Activated naive CD8-positive, alpha-beta T cell treated with anti-CD3 and anti-CD28 coated beads for 36 hours (primary cell): ENCODE data around the gene SLC7A6OS. TPM values are rescaled to one million over a fixed set of nuclear protein-coding genes. Genes with fewer than 3 reads are reported as not detected.
A peak's percentile ranks its signal among the peaks of the same experiment; 100 is the strongest.

ENCODE experiments used
- DNase-seq: peaks from one replicate; pipeline ENCODE4 v3.0.0; 2021
- H3K27ac Mint-ChIP-seq: one replicate; pipeline ENCODE4 v1.8.0; 2022; ENCODE audit warnings: mild to moderate bottlenecking, moderate library complexity, mixed read lengths
- H3K27me3 Mint-ChIP-seq: one replicate; pipeline ENCODE4 v1.8.0; 2022; ENCODE audit warnings: mild to moderate bottlenecking, mixed read lengths
- H3K36me3 Mint-ChIP-seq: one replicate; pipeline ENCODE4 v1.8.0; 2021; ENCODE audit warnings: mild to moderate bottlenecking, mixed read lengths
- H3K4me1 Mint-ChIP-seq: one replicate; pipeline ENCODE4 v1.8.0; 2021; ENCODE audit warnings: mixed read lengths
- H3K4me3 Mint-ChIP-seq: one replicate; pipeline ENCODE4 v1.8.0; 2022; ENCODE audit warnings: mild to moderate bottlenecking, moderate library complexity, mixed read lengths
- H3K9me3 Mint-ChIP-seq: one replicate; pipeline ENCODE4 v1.8.0; 2022; ENCODE audit warnings: mixed read lengths
- total RNA-seq, 2 experiments: library from RNA; stranded (reverse); gene quantifications; one replicate each; pipeline ENCODE4 v1.2.3, GENCODE V29; 2021

SLC7A6OS gene
- total RNA-seq, 2 experiments from 2014 or later = 23.0 to 23.3 TPM

GRCh38 chr16:68282064-68282452, 28.7 kb downstream of the SLC7A6OS start:
- H3K4me3 Mint-ChIP-seq = no peak overlapping the region
- H3K4me1 Mint-ChIP-seq = peaks cover 74% of the 10 kb centered on the region
- peak overlapping the region; percentile 72 for H3K27ac Mint-ChIP-seq
- no peak for DNase-seq
- peaks cover 54% of the 10 kb centered on the region for H3K36me3 Mint-ChIP-seq
- no peaks in the 10 kb centered on the region for H3K27me3 Mint-ChIP-seq
- H3K9me3 Mint-ChIP-seq = peaks cover 1% of the 10 kb centered on the region

GRCh38 chr16:68281368-68282063, 29.2 kb downstream of the SLC7A6OS start:
- peaks cover 69% of the 10 kb centered on the region for H3K4me1 Mint-ChIP-seq
- H3K27me3 Mint-ChIP-seq = no peaks in the 10 kb centered on the region
- H3K36me3 Mint-ChIP-seq = peaks cover 51% of the 10 kb centered on the region
- no peak for DNase-seq
- no peaks in the 10 kb centered on the region for H3K9me3 Mint-ChIP-seq
- H3K27ac Mint-ChIP-seq = peak overlapping the region; percentile 72
- H3K4me3 Mint-ChIP-seq = no peak overlapping the region

GRCh38 chr16:68279726-68280558, 30.8 kb downstream of the SLC7A6OS start:
- H3K4me3 Mint-ChIP-seq = no peak overlapping the region
- H3K9me3 Mint-ChIP-seq = no peaks in the 10 kb centered on the region
- H3K36me3 Mint-ChIP-seq = peaks cover 56% of the 10 kb centered on the region
- no peak for DNase-seq
- H3K27ac Mint-ChIP-seq = peak overlapping the region; percentile 2
- no peaks in the 10 kb centered on the region for H3K27me3 Mint-ChIP-seq
- H3K4me1 Mint-ChIP-seq = peaks cover 69% of the 10 kb centered on the region

DNA sequence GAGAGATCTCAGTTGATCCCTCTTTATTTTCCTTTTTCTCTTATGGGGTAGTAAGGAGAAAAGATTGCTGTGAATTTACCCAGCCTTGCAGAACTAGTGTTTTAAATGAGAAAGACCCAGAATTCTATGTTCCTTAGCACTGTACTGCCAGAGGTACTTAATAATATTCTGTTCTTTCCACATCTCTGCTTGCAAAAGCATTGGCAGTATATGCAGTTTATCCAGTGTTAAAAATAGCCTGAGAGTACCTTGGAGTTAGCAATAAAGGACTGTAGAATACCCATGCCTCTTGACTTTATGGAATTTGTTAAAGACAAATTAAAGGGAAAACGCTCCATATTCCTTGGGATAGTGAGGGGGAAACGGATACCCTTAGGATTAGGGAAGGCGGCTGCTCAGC, 34.5 kb downstream of the SLC7A6OS start:
- Mint-ChIP-seq H3K36me3 (peaks cover 53% of the 10 kb centered on the region), H3K27ac (peak overlapping the region; percentile 93)

GRCh38 chr16:68275611-68276191, 35.0 kb downstream of the SLC7A6OS start:
- H3K4me3 Mint-ChIP-seq = peak overlapping the region; percentile 41

More for the DNA sequence above, 34.5 kb downstream of the SLC7A6OS start:
- DNase-seq = no peak
- Mint-ChIP-seq H3K4me1 (peaks cover 68% of the 10 kb centered on the region), H3K27me3 (no peaks in the 10 kb centered on the region), H3K9me3 (no peaks in the 10 kb centered on the region), H3K4me3 (no peak overlapping the region)

GRCh38 chr16:68274441-68274840, 36.3 kb downstream of the SLC7A6OS start:
- Mint-ChIP-seq H3K4me1 (peaks cover 73% of the 10 kb centered on the region), H3K36me3 (peaks cover 57% of the 10 kb centered on the region), H3K9me3 (no peaks in the 10 kb centered on the region), H3K4me3 (no peak overlapping the region), H3K27me3 (no peaks in the 10 kb centered on the region), H3K27ac (peak overlapping the region; percentile 93)
- no peak for DNase-seq

More at GRCh38 chr16:68275611-68276191, 35.0 kb downstream of the SLC7A6OS start:
- H3K4me1 Mint-ChIP-seq = peaks cover 67% of the 10 kb centered on the region
- no peaks in the 10 kb centered on the region for H3K9me3 Mint-ChIP-seq
- no peaks in the 10 kb centered on the region for H3K27me3 Mint-ChIP-seq
- DNase-seq = no peak
- peak overlapping the region; percentile 93 for H3K27ac Mint-ChIP-seq
- peaks cover 53% of the 10 kb centered on the region for H3K36me3 Mint-ChIP-seq

DNA sequence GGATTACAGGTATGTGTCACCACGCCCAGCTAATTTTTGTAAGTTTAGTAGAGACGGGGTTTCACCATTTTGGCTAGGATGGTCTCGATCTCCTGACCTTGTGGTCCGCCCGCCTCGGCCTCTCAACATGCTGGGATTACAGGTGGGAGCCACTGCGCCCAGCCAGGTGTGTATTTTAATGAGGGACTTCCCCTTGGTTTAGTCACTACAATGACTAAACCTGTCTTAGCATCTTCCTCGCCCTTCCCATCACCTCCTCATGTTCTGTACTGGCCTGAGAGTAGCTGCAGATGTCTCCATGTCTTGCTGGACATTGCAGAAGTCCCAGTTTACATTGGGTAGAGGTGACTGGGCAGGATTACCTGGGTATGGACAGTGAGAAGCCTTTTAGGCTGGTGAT, 36.9 kb downstream of the SLC7A6OS start:
- Mint-ChIP-seq H3K27me3 (no peaks in the 10 kb centered on the region), H3K27ac (peak overlapping the region; percentile 93), H3K4me1 (peaks cover 75% of the 10 kb centered on the region), H3K4me3 (no peak overlapping the region), H3K9me3 (no peaks in the 10 kb centered on the region), H3K36me3 (peaks cover 58% of the 10 kb centered on the region)
- no peak for DNase-seq

- peaks cover 76% of the 10 kb centered on the region for H3K4me1 Mint-ChIP-seq
- DNase-seq = no peak
- peaks cover 58% of the 10 kb centered on the region for H3K36me3 Mint-ChIP-seq
- no peaks in the 10 kb centered on the region for H3K27me3 Mint-ChIP-seq
- peak overlapping the region; percentile 55 for H3K4me3 Mint-ChIP-seq
- peak overlapping the region; percentile 93 for H3K27ac Mint-ChIP-seq
- no peaks in the 10 kb centered on the region for H3K9me3 Mint-ChIP-seq
These were observed 37.3 kb downstream of the SLC7A6OS start for GRCh38 chr16:68273459-68273858.

DNA sequence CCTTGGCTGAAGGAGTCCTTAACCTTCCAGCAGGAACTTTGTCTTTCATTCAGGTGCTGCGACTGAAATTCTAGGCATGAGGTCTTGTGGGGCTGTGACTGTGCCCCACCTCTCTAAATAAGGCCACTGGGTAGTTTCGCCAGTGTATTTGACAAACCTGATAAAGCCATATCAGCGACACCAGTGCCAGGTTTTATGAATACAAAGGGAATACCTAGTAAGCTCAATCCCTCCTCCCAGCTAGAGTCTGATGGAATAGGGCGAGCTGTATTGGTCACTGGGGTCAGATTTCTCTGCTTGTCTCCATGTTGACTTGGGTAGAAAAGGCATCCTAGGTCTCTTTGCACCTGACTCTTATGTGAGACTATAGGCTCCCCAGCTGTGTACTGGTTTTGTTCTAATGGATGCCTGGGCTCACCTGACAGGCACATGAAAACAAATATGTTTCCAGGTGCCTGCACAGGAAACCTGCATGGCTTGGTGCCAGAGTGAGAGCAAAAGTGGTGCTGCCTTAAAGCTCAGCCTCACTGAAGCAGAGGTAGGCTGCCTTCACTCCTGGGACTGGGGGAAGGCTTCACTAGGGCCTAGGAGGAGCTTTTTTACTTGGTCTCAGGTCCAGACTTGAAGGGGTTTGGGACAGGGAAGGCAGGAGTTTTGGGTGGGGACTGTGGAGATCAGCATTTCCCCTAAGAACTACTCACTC, 38.1 kb downstream of the SLC7A6OS start:
- no peaks in the 10 kb centered on the region for H3K9me3 Mint-ChIP-seq
- H3K27me3 Mint-ChIP-seq = no peaks in the 10 kb centered on the region
- peak overlapping the region; percentile 93 for H3K27ac Mint-ChIP-seq
- peaks cover 82% of the 10 kb centered on the region for H3K4me1 Mint-ChIP-seq
- no peak for DNase-seq
- H3K36me3 Mint-ChIP-seq = peaks cover 63% of the 10 kb centered on the region
- peak overlapping the region; percentile 55 for H3K4me3 Mint-ChIP-seq

GRCh38 chr16:68270353-68270752, 40.4 kb downstream of the SLC7A6OS start:
- H3K9me3 Mint-ChIP-seq = no peaks in the 10 kb centered on the region
- DNase-seq = no peak
- H3K4me1 Mint-ChIP-seq = peaks cover 89% of the 10 kb centered on the region
- H3K27ac Mint-ChIP-seq = peak overlapping the region; percentile 93
- peaks cover 69% of the 10 kb centered on the region for H3K36me3 Mint-ChIP-seq
- H3K27me3 Mint-ChIP-seq = no peaks in the 10 kb centered on the region
- H3K4me3 Mint-ChIP-seq = peak overlapping the region; percentile 43

GRCh38 chr16:68269793-68270192, 41.0 kb downstream of the SLC7A6OS start:
- H3K4me1 Mint-ChIP-seq = peaks cover 83% of the 10 kb centered on the region
- peaks cover 64% of the 10 kb centered on the region for H3K36me3 Mint-ChIP-seq
- H3K27me3 Mint-ChIP-seq = no peaks in the 10 kb centered on the region
- peak overlapping the region; percentile 30 for H3K4me3 Mint-ChIP-seq
- no peak for DNase-seq
- no peaks in the 10 kb centered on the region for H3K9me3 Mint-ChIP-seq
- peak overlapping the region; percentile 93 for H3K27ac Mint-ChIP-seq

DNA sequence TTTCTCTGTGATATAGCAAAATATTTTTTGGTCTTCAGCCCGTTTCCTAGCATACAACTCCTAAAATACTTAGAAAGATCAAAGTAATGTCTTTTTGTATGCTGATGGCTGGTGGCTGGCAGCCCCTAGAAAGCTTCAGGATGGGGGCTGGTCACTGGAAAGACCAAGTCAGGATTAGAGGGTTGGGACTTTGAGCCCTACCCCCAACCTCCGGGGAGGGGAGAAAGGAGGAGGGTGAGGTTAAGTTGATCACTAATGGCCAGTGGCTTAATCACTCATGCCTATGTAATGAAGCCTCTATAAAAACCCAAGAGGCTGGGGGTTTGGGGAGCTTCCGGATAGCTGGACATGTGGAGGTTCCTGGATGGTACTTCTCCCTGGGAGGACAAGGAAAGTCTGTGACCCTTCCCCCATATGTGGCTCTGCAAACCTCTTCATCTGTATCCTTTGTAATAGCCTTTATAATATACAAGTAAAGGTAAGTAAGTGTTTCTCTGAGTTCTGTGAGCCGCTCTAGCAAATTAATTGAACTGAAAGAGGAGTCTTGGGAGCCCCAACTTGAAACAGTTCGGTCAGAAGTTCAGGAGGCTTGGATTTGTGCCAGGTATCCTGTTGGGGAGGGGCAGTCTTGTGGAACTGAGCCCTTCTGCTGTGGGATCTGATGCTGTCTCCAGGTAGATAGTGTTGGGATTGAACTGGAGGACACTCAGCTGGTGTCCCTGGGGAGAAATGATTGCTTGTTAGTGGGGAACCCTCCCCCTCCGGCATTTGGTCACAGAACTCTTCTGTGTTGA, 42.9 kb downstream of the SLC7A6OS start:
- H3K4me3 Mint-ChIP-seq = peak overlapping the region; percentile 63
- DNase-seq = no peak
- peak overlapping the region; percentile 84 for H3K27ac Mint-ChIP-seq
- peaks cover 48% of the 10 kb centered on the region for H3K36me3 Mint-ChIP-seq
- H3K4me1 Mint-ChIP-seq = peaks cover 73% of the 10 kb centered on the region
- no peaks in the 10 kb centered on the region for H3K9me3 Mint-ChIP-seq
- H3K27me3 Mint-ChIP-seq = no peaks in the 10 kb centered on the region

DNA sequence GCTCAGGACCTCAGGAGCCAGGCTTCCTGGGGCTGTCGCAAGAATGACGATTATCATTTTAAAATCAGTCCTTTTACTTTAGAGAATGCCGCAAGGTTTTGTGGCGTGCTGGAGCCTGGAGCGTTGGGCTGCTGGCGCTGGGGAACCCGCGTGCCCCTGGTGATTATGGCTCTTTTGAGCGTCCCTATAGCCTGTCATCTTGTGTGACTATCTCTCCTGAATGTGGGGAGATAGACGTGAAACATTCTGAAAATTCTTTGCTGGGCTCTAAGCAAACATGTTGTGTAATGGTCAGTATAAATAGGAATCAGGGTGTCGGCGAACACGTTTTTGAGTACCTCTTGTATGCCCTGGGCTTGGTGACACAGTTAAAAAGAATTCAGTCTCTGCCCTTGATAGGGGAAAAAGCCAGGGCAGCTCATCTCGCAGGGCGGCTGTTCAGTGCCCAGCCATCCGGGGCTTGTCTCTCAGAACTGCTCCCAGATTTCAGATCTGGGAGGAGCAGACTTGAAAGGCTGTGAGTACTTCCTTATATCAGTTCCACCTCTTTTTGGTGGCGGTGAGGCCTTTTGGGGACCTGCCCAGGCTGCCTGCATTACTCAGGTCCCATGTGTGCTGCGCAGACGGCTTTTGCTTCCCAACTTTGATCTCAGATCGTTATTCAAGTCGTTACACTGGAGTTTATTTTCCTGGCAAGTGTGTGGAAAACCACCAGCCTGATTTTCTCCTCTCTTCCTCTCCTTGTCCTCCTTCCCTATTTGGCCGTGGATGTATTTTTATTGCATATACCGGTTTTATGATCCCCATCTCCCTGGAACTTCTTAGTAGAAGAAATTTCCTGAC, 45.4 kb downstream of the SLC7A6OS start:
- Mint-ChIP-seq H3K9me3 (no peaks in the 10 kb centered on the region), H3K27me3 (no peaks in the 10 kb centered on the region), H3K27ac (peak overlapping the region; percentile 95), H3K4me3 (peak overlapping the region; percentile 91), H3K36me3 (peaks cover 33% of the 10 kb centered on the region), H3K4me1 (peaks cover 57% of the 10 kb centered on the region)
- DNase-seq = peak; percentile 59
